HG03280 (cell line): ENCODE measurements around the gene JPH4.

ENCODE experiments used
- ATAC-seq: cut with Tn5 transposase; IDR thresholded peaks from one replicate; pipeline ENCODE4 v1.9.1; 2021; ENCODE audit warnings: mild to moderate bottlenecking, moderate library complexity; ENCODE audit not compliant: unreplicated experiment

JPH4 gene

GRCh38 chr14:23532658-23533057, 45.9 kb downstream of the JPH4 start:
- no peak for ATAC-seq

DNA sequence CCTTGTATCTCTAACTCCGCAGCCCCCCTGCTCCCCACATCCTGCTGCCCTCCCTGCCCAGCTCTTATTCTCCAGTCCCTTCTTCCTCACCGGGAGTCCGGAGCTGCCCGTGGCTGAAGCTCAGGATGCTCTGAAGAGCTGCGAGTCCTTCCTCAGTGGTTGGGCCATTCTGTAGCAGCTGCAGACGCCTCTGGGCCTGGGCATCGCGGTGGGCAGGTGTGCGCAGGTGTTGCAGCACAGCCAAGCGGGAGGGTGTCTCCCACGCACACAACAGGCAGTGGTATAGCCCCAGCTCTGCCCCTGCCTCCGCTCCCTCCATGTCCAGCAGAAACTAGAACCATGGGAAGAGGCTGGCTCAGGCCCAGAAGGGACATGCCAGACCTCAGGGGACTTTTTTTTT, 47.2 kb downstream of the JPH4 start:
- ATAC-seq = no peak

- ATAC-seq = no peak
Observed at GRCh38 chr14:23530375-23531055, 48.1 kb downstream of the JPH4 start.

DNA sequence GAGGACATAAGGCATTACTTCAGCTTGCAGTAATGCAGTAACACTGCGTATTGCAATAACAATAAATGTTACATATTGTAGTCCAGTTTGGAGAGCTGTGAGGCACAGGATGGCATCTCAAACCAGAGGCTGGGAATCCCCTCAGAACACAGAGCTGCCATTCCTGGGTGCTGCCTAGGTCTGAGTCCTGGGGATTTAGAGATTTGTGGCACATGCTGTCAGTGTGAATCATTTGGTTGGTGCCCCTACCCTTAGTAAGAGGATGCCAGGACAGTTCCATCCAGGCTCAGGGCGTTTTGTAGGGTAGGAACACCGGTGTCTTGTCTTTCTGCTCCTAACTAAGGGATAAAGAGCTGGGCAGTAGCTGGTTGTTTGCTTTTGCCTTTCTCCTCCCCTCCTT, 49.6 kb downstream of the JPH4 start:
- no peak for ATAC-seq

- ATAC-seq = no peak
Observed at GRCh38 chr14:23528555-23528954, 50.0 kb downstream of the JPH4 start.

DNA sequence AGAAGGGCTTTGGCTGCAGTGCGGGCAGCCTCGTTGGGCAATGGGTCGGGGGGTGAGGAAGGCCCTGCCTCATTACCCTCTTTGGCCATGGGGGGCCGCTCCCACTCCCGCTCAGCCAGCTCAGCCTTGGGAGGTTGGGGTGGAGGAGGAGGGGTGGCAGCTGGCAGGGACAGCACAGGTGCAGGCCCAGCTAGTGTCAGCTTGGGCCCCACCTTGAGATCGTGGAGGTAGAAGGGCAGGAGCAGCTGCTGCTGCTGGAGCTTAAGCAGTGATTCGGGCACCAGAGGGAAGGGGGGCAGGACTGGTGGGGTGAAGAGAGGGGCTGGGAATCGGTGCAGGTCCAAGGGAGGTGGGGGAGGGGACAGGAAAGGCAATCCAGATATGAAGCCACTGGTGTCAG, 53.0 kb downstream of the JPH4 start:
- no peak for ATAC-seq

DNA sequence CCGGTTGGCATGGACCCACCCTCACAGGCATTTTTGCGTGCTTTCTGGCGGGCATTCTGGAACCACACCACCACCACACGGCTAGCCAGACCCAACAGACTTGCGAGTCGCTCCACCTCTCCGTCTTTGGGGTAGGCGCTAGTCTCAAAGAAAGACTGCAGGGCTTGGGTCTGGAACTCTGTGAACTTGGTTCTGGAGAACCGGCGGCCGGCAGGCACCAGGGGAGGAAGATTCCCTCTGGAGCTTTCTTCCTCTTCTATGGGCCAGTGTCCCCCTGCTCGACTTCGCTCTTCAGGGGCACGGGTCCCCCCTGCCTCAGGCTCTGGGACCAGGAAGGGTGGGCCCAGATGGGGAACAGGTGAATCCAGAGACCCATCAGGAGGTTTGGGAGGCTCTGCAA, 53.6 kb downstream of the JPH4 start:
- ATAC-seq = no peak

DNA sequence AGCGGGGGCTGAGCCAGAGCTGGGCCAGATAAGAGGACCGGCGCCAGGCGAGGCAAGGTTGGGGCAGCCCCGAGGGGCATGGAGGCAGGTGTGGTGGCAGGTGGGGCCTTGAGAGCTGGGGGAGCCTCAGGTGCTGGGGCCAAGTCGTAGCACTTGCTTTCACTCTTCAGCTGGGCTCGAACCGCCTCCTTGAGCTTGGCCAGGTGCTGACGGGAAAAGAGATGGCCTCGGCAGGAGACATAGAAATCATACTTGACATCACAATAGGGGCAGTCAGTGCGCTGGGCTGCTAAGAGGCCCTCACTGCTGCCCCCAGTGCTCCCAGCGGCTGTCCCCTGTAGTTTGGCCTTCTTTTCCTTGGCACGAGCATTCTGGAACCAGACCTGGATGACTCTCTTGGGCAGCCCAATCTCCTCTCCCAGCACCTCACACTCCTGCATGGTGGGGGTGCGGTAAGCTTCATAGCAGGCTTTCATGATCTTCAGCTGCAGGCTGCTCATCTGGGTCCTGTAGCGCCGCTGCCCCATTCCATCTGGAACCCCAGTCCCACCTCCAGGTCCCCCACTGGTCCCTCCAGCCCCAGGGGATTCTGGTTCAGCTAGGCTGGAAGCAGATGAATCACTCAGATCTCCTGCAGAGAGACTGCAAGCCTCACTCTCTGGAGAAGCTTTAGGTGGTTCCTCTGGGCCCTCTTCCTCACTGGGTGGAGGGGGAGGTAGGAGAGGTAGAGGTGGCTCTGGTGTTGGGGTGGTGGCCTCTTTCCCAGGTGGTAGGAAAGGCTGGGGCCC, 55.2 kb downstream of the JPH4 start:
- ATAC-seq = no peak

GRCh38 chr14:23522643-23523198, 55.9 kb downstream of the JPH4 start:
- no peak for ATAC-seq

DNA sequence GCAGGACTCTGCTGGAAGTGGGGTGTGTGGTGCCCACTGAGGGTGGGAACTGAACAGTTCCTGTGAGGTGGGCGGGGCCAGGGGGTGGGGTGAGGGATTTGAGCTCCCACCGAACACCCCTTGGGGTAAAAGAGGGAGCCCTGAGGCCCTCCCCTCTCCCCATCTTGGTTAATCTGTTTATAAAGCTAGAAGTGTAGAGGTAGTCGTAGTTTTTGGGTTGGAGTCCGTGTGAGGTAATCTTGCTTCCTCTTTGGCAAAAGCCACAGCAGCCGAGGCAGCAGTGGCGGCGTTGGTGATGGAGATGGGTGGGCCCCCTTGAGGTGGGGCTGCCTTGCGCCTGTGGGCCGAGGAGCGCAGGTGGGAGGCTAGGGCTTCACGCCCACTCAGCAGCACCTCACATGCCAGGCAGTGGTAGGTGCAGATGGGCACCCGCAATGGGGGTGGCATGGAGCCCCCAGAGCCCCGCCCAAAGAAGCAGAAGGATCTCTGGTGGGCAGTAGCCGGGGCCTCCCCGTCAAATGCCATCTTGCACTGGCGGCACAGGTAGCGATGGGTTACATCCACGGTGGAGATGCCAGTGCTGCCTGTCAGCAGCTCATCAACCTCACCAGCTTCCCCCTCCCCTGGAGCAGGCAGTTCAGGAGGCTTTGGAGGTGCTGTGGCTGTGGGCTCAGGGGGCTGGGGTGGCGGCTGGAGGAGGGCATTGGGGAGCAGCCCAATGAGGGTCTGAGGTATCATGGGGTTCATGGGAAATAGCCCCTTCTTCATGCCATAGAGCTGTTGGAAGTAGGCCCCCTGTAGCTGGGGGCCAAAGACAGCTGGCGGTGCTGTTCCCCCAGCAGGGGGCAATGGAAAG, 56.6 kb downstream of the JPH4 start:
- ATAC-seq = no peak

GRCh38 chr14:23520899-23521533, 57.6 kb downstream of the JPH4 start:
- no peak for ATAC-seq

- no peak for ATAC-seq
Observed at GRCh38 chr14:23518709-23519108, 59.9 kb downstream of the JPH4 start.
